Keratinocyte (primary cell): ENCODE results near the gene ZMYM2. TPM values are rescaled to one million over a fixed set of nuclear protein-coding genes. Genes with fewer than 3 reads are reported as not detected.

Experiments
- DNase-seq: peaks from one replicate; pipeline ENCODE4 v3.0.0-alpha.2; 2011; ENCODE audit warnings: low read depth, missing footprints, low spot score
- FAIRE-seq: peaks from 2 replicates; lab custom pipeline; 2011; peaks lifted over from hg19 to GRCh38; lab: Jason Lieb, UNC
- H2AFZ ChIP-seq: 2 replicates; pipeline ENCODE4 v1.6.0; 2012; ENCODE audit warnings: low read length, control low read depth, inconsistent platforms; ENCODE audit not compliant: control insufficient read depth
- H3K27ac ChIP-seq: 2 replicates; pipeline ENCODE4 v1.5.1; 2011; ENCODE audit warnings: low read length; ENCODE audit not compliant: control insufficient read depth, insufficient read depth
- H3K27me3 ChIP-seq: 3 replicates; pipeline ENCODE4 v1.6.0; 2011; ENCODE audit warnings: low read length; ENCODE audit not compliant: control insufficient read depth, insufficient read depth; ENCODE audit errors: extremely low read depth
- H3K36me3 ChIP-seq, 2 experiments: 2 replicates in 1 of 2; 3 replicates in 1 of 2; pipeline ENCODE4 v1.5.1; 2011; ENCODE audit warnings: low read length in 2 of 2, mild to moderate bottlenecking in 1 of 2; ENCODE audit not compliant: control insufficient read depth in 2 of 2, insufficient read depth in 2 of 2; ENCODE audit errors: extremely low read depth in 1 of 2
- H3K4me1 ChIP-seq: 3 replicates; pipeline ENCODE4 v1.5.1; 2011; ENCODE audit warnings: low read length; ENCODE audit not compliant: control insufficient read depth, insufficient read depth; ENCODE audit errors: extremely low read depth
- H3K4me2 ChIP-seq: 3 replicates; pipeline ENCODE4 v1.6.0; 2011; ENCODE audit warnings: low read depth, low read length; ENCODE audit not compliant: control insufficient read depth, insufficient read depth; ENCODE audit errors: extremely low read depth
- H3K4me3 ChIP-seq, 3 experiments: fragments of 200-600 bp in 1 of 3; sonication (generic) in 1 of 3; 2 replicates in 2 of 3; 3 replicates in 1 of 3; pipeline ENCODE4 v1.5.1; 2011 to 2016; ENCODE audit warnings: low read length in 3 of 3, mild to moderate bottlenecking in 3 of 3, control low read depth in 2 of 3, inconsistent platforms in 1 of 3, low read depth in 1 of 3, mixed read lengths in 1 of 3, mixed run types in 1 of 3, moderate library complexity in 1 of 3; ENCODE audit not compliant: control insufficient read depth in 2 of 3, insufficient read depth in 2 of 3; ENCODE audit errors: extremely low read depth in 1 of 3
- H3K79me2 ChIP-seq: 2 replicates; pipeline ENCODE4 v1.6.0; 2012; ENCODE audit warnings: low read length; ENCODE audit not compliant: control insufficient read depth, insufficient read depth
- H3K9ac ChIP-seq: 3 replicates; pipeline ENCODE4 v1.6.0; 2011; ENCODE audit warnings: low read length; ENCODE audit not compliant: control insufficient read depth, insufficient read depth; ENCODE audit errors: extremely low read depth
- H3K9me1 ChIP-seq: 3 replicates; pipeline ENCODE4 v1.6.0; 2011; ENCODE audit warnings: low read length; ENCODE audit not compliant: control insufficient read depth, insufficient read depth; ENCODE audit errors: extremely low read depth
- H3K9me3 ChIP-seq: 2 replicates; pipeline ENCODE4 v1.5.1; 2012; ENCODE audit warnings: low read depth, low read length; ENCODE audit not compliant: control insufficient read depth
- H4K20me1 ChIP-seq: 3 replicates; pipeline ENCODE4 v1.6.0; 2011; ENCODE audit warnings: low read length; ENCODE audit not compliant: control insufficient read depth, insufficient read depth; ENCODE audit errors: extremely low read depth
- CTCF ChIP-seq, 3 experiments: IDR thresholded peaks in 1 of 3; conservative IDR thresholded peaks in 1 of 3; optimal IDR thresholded peaks in 1 of 3; 2 replicates in 2 of 3; 3 replicates in 1 of 3; pipeline versions ENCODE3 to v1.5.1; 2011; ENCODE audit warnings: low read length in 3 of 3, mild to moderate bottlenecking in 3 of 3, moderate library complexity in 2 of 3, control low read depth in 1 of 3, inconsistent platforms in 1 of 3; ENCODE audit not compliant: insufficient read depth in 2 of 3; ENCODE audit errors: extremely low read depth in 1 of 3
- EZH2 ChIP-seq: IDR thresholded peaks from one replicate; pipeline ENCODE4 v1.6.1; 2012; ENCODE audit warnings: inconsistent platforms, mild to moderate bottlenecking, low read length, moderate library complexity
- dilution Hi-C: fragments of 300-500 bp; cut with MboI; formaldehyde crosslinking; loops from one replicate; pipeline ENCODE4 v1.7.0; 2020; ENCODE audit warnings: low sequenced_read_pairs; ENCODE audit not compliant: extremely low pct_ligation_motif_present
- polyA plus RNA-seq, 5 experiments: library from polyadenylated mRNA; depleted of rRNA in 3 of 5; stranded (reverse) in 3 of 5; stranded (forward) in 1 of 5; unstranded in 1 of 5; fragments of >200 nt; gene quantifications; 1 replicate in 1 of 5; 2 replicates in 3 of 5; 3 replicates in 1 of 5; pipeline versions ENCODE4 v1.2.1 to v1.2.3, GENCODE V29; 2011 to 2012; ENCODE audit warnings: missing spikeins in 2 of 5, low read depth in 1 of 5, low replicate concordance in 1 of 5

Gene ZMYM2
- polyA plus RNA-seq, 1 donor (not counting 4 experiments of a cell fraction or from before 2014, with no cell fraction given) = 51.3 TPM

GRCh38 chr13:19961924-19962323 is 3.4 kb downstream of the ZMYM2 start:
- Histone ChIP-seq H3K27ac (no peak overlapping the region), H3K27me3 (no peaks in the 10 kb centered on the region), H3K36me3 (peaks cover 4 to 5% of the 10 kb centered on the region in 2 experiments), H3K9ac (no peak overlapping the region), H3K4me1 (peaks cover 7% of the 10 kb centered on the region), H3K79me2 (peaks cover 54% of the 10 kb centered on the region), H4K20me1 (peaks cover 2% of the 10 kb centered on the region), H3K9me1 (no peaks in the 10 kb centered on the region), H3K4me2 (no peak overlapping the region), H3K9me3 (no peaks in the 10 kb centered on the region), H3K4me3 (no peak overlapping the region), H2AFZ (no peak overlapping the region)
- DNase-seq (no peak), FAIRE-seq (no peak)
- no peak for TF ChIP-seq EZH2
- no peak for TF ChIP-seq CTCF (optimal IDR thresholded peaks at IDR 0.05 in 1 of 3, IDR thresholded peaks at IDR 0.05 in 1 of 3, conservative IDR thresholded peaks at IDR 0.05 in 1 of 3; ENCODE audit: extremely low read depth in 1 of 3, insufficient read depth in 2 of 3, low read length in 3 of 3)
- dilution Hi-C loops = loop anchor here (25.0 kb wide), 1 partner anchor 125 kb away; no protein-coding TSS in a partner anchor

GRCh38 chr13:19962894-19963293 is 4.4 kb downstream of the ZMYM2 start:
- Histone ChIP-seq H3K9ac (no peak overlapping the region), H3K36me3 (peaks cover 4 to 6% of the 10 kb centered on the region in 2 experiments)
- dilution Hi-C loops = loop anchor here (25.0 kb wide), 1 partner anchor 126 kb away; no protein-coding TSS in a partner anchor

More at GRCh38 chr13:19962894-19963293, 4.4 kb downstream of the ZMYM2 start:
- peaks cover 2% of the 10 kb centered on the region for H4K20me1 ChIP-seq
- no peaks in the 10 kb centered on the region for H3K27me3 ChIP-seq
- TF ChIP-seq EZH2 (no peak), CTCF (optimal IDR thresholded peaks at IDR 0.05 in 1 of 3, IDR thresholded peaks at IDR 0.05 in 1 of 3, conservative IDR thresholded peaks at IDR 0.05 in 1 of 3; ENCODE audit: extremely low read depth in 1 of 3, insufficient read depth in 2 of 3, low read length in 3 of 3) (no peak)
- no peaks in the 10 kb centered on the region for H3K9me3 ChIP-seq
- no peak overlapping the region for H2AFZ ChIP-seq
- H3K9me1 ChIP-seq = no peaks in the 10 kb centered on the region
- no peak for DNase-seq
- H3K4me2 ChIP-seq = no peak overlapping the region
- H3K4me1 ChIP-seq = peaks cover 7% of the 10 kb centered on the region
- H3K79me2 ChIP-seq = peaks cover 63% of the 10 kb centered on the region
- FAIRE-seq = no peak
- no peak overlapping the region for H3K4me3 ChIP-seq
- no peak overlapping the region for H3K27ac ChIP-seq
